Stimulated activated CD8-positive, alpha-beta memory T cell treated with anti-CD3 and anti-CD28 coated beads, Interleukin-15, amount 100 ng/mL, for 4 hours (primary cell): ENCODE results near the gene DNMT3A.

Experiments used
- DNase-seq, 2 donors: peaks; one replicate each; pipeline ENCODE4 v3.0.0-alpha.2; 2020; ENCODE audit warnings: low read depth in 2 of 2

DNMT3A gene

DNA sequence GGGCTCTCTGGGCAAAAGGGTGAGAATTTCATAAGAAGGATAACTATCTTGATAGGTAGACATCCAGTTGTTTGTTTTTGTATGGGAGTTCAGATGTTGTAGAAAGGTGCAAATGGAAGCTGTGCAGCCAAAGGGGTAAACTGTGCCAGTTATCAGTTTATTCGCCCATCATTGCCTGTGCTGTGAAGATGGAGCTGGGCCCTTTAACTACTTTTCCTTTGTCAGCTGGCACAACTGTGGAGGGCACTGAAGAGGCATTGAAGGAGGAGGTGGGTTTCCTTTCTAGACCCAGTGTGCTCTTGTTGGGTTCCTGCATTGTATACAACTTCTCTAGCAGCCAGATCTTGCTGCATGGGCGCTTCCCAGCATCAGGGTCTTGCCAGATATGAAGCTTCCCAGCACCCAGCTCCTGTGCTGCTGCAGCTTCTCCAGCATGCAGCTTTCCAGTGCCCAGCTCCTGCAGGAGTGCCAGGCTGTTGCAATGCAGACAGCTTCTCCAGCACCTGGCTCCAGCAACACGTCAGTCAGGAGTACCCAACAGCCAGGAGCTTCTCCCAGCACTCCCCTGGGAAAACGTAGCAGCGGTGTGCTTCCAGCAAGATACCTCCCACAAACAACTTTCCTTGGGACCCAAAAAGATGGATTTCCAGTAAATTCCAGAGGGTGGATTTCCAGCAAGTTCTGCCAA, 15.3 kb downstream of the DNMT3A start:
- no peak for DNase-seq

DNA sequence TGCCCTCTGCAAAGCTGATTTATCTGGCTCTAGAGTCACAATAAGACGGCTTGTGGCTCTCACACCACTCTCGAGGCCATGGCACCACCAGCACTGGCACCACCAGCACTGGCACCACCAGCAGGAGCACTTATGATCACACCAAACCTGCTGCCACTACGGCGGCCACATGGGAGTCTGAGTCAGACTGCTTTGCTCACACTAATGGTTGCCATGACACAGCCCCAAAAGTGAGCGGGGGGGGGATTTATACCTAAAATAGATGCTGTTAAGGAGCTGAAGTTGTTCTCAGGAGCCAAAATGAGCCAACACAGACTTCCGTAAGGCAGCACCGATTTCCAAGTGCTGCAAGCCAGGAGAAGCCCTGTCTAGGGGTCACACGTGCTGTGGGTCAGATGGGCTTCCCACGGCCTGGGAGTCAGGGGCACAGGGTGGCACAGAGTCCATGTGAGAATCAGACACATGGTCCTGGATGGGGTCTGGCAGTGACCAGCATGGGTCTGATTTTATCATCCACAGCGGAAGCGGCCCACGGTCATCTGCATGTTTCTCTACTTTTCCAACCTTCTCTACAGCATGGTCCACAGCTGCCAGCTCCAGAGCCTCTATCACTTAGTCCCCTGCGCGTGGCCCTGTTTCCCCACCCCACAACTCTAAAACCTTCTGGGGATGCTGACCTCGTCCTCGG, 16.7 kb downstream of the DNMT3A start:
- DNase-seq: peak; percentile 38 to 45

GRCh38 chr2:25324251-25324650, 17.5 kb downstream of the DNMT3A start:
- DNase-seq: no peak

DNA sequence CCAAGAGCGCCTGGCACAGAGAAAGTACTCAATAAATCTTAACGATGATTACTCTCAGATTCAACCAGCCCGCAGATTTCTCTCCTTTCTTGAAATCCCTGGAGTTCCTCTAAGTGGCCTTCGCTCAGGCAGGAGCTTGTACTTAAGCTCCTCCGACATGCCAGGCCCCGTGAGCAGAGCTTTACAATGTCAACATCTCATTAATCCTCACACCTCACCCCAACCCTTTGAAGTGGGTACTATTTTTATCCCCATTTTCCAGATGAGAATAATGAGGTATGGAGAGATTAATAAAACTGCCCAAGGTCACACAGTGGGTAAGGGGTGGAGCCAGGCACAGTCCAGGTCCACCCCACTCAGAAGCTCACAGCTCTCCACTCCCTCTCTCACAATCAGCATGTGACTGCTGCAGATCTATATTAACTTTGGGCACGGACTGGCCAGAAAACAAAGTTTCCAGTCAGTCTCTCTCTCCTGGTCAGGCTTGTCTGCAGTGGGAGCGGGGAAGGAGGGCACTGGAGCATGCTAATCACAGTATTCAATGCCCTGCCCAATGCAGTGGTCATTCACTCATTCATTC, 18.0 kb downstream of the DNMT3A start:
- no peak for DNase-seq

GRCh38 chr2:25323042-25323514, 18.6 kb downstream of the DNMT3A start:
- DNase-seq: peak in 1 of 2 donors; percentile 47

DNA sequence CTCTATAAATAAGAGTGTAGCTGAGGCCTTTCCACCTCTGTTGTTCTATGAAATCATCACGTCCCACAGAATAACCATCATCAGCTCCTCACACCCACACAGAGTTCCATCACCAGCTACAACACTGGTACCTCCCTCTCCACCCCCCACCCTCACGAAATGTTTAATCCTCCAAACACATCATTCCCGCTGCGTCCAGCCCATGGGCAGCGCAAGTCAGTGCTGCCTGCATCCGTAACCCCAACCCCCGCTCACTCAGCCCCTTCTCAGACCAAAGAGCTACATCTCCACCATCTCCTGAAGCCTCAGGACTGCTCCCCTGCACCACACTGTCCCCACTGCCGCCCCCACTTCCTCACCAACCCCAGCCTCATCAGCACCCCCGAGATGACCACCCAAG, 19.4 kb downstream of the DNMT3A start:
- no peak for DNase-seq

DNA sequence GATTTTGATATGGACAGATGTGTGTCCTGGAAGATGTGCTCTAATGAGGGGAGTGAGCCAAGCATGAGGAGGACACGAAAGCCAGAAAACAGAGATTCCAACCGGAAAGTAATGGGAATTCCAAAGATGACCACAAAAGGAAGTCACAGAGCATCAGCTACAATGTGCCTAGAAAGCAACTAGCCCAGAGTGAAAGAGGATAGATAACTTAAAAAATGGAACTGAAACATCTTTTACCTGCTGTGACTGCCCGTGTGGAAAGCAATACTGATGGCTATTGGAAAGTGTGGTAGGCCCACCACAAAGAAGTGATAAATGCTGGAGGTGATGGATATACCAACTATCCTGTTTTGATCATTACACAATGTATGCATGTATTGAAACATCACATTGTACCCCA, 21.6 kb downstream of the DNMT3A start:
- no peak for DNase-seq

GRCh38 chr2:25316101-25316500, 25.6 kb downstream of the DNMT3A start:
- no peak for DNase-seq

- no peak for DNase-seq
Measured at GRCh38 chr2:25315316-25315680, 26.4 kb downstream of the DNMT3A start.

GRCh38 chr2:25314514-25315315, 27.0 kb downstream of the DNMT3A start:
- DNase-seq: peak; percentile 72 to 88

DNA sequence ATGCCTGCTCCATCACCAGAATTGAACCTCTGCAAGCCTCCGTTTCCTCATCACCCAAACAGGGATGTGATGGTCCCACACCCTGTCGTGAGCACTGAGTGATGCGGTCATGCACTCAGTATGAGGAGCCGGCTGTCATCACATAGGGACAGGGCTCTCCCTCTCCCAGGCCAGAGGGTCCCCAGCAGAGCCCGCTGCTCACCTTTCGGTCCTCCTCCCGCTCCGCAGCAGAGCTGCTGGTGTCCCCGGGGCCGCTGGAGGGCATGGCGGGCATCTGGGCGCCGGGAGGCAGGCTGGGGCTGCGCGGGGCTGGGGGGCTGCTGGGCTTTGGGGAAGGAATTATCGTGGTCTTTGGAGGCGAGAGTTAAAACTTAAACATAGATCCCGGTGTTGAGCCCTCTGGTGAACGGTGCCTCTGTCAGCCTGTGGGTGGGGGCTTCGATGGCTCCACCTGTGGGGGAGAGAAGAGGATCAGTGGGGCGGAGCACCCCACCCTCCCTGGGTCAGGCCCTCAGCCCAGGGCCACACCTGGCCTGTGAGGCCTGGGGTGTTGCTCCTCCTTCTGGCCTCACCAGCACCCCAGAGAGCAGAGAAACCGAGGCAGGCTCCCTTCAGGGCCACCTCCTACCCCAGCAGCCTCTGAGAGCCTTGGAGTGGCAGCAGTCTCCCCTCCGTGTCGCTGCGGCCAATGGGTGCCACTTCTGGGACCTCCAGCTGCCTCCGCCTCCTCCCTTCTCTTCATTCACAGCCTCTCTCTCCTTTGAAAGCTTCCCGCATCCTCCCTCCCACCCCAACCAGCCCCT, 27.8 kb downstream of the DNMT3A start:
- DNase-seq: no peak

DNA sequence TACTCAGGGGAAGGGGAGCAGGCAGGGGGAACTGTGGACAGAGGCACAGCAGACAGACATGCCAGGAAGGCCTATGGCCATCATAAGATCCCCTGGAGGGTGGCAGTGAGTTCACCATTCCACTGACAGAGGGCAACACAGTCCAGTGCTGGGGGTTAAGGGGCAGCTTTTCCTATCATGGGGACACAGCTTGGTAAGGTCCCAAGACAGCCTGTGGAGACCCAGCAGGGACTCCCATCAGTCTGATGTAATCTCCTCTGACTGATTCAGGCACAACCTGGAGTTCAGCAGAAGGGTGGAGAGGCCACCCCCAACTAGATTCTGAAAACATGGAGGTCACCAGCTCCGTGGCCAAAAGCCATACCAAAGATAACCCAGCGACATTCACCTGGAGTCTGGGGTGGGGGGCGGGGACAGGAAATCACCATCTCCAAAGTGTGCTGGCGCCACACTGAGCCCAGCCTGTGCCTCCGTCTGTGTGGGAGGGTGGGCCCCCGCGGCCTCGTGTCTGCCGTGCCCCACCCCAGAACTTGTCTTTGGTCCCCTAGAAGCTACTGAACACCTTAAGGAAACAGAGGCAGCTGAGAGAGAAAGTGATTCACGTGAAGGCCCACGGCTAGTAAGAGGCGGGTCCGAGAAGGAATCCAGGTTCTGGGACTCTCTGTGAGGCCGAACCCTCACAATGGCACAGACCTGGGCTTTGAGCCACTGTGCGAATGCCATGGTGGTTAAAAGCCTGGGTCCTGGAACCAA, 28.6 kb downstream of the DNMT3A start:
- peak in 1 of 2 donors; percentile 37 for DNase-seq

GRCh38 chr2:25311865-25312575, 29.7 kb downstream of the DNMT3A start:
- DNase-seq: no peak

DNA sequence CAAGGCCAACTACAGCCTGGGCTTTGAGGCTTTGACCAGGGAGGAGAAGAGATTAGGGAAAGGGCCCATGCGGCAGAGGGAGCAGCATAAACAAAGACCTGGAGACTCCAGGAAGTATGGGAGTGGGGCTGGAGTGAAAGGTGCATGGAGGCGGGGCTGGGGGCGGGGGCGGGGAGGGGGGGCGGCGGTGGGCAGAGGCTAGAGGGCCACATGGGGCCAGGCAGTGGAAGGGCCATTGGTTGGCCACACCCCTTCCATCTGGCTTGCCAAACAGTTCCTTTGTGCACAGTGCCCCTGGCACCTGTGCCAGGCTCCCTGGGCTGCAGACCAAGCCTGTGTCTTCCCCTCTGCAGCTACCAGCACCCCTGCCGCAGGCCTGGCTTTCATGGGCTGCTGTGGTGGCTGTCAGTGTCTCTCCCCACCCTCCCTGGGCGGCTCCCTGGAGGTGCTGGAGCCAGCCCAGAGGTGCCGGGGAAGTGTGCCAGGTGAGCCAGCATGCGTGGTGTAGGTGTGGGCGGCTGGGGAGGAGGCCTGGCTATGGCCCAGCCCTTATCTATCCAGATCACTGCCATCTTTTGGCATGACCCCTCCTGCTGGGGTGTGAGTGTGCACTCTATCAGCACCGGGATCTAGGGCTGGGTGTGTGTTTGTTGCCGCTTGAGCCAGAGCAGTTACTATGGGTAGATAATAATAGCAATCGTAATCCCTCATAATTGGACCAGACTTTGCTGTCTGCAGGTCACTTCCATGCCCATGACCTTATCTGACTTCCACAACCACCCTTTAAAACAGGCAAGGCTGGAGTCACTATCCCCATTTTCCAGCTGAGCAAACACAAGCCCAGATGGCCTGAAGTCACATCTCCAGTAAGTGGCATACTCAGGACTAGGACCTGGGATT, 30.5 kb downstream of the DNMT3A start:
- no peak for DNase-seq

DNA sequence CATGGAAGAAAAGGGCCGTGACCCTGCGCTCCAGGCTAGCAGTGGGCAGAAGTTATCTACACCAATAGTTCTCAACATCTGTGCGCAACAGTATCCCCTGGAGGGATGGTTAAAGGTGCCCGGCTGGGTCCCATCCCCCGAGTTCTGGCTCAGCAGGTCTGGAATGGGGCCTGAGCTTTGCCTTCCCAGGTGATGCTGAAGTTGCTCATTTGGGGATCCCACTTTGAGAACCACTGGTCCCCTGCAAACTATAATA, 31.1 kb downstream of the DNMT3A start:
- no peak for DNase-seq

DNA sequence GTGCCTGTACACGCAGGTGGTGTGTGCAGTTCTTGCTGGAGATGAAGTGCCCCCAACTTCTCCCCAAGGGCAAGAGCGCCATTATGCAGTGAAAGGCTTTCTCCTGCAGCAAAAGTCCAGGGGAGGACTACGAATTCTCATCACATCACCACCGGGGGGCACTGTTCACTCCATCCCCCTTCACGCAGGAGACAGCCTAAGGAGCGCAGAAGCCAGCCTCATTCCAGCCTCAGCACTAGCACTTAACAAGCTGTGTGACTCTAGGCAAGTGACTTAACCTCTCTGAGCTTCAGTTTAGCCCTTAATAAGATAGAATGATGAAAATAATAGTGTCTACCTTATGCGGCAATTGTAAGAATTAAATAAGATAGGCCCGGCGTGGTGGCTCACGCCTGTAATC, 32.3 kb downstream of the DNMT3A start:
- no peak for DNase-seq

DNA sequence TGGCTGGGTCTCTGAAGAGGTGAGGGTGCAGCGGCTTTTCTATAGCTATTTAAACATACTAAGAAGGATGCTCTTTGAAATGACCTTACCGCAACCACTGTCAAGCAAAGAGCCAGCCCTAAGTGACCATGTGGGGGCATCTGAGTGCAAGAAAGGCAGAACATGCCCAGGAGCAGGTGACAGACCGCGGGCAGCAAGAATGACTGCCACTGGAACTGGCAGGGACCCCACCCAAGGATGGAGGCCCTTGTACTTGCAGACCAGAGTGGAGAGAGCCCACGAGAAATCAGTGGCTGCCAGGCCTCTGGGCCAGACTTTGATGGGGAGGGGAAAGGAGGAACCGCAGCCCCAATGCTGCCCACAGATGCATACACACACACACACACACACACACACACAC, 33.1 kb downstream of the DNMT3A start:
- DNase-seq: no peak

- DNase-seq: no peak
Measured at GRCh38 chr2:25307949-25308557, 33.7 kb downstream of the DNMT3A start.
